Stomach (tissue), 4 donors: ENCODE measurements around the gene ZNF497.
A peak's percentile ranks its signal among the peaks of the same experiment; 100 is the strongest.

Experiments
- CTCF ChIP-seq, 7 experiments: fragments of 450-650 bp in 4 of 7; fragments of 200-600 bp in 3 of 7; sonication (generic) in 3 of 7; IDR thresholded peaks; one replicate each; pipeline ENCODE4 v1.5.1; 2016 to 2019; ENCODE audit warnings: antibody characterized with exemption in 7 of 7, control low read depth in 2 of 7, mild to moderate bottlenecking in 1 of 7
- POLR2A ChIP-seq, 4 donors: fragments of 450-650 bp; IDR thresholded peaks; one replicate each; pipeline ENCODE4 v1.6.1; 2016; ENCODE audit warnings: antibody characterized with exemption in 4 of 4, control low read depth in 2 of 4, mild to moderate bottlenecking in 1 of 4, moderate library complexity in 1 of 4
- POLR2AphosphoS5 ChIP-seq, 3 donors: sonication (generic); formaldehyde crosslinking; IDR thresholded peaks; one replicate each; pipeline ENCODE4 v1.6.1; 2016; ENCODE audit warnings: antibody characterized with exemption in 3 of 3

DNA sequence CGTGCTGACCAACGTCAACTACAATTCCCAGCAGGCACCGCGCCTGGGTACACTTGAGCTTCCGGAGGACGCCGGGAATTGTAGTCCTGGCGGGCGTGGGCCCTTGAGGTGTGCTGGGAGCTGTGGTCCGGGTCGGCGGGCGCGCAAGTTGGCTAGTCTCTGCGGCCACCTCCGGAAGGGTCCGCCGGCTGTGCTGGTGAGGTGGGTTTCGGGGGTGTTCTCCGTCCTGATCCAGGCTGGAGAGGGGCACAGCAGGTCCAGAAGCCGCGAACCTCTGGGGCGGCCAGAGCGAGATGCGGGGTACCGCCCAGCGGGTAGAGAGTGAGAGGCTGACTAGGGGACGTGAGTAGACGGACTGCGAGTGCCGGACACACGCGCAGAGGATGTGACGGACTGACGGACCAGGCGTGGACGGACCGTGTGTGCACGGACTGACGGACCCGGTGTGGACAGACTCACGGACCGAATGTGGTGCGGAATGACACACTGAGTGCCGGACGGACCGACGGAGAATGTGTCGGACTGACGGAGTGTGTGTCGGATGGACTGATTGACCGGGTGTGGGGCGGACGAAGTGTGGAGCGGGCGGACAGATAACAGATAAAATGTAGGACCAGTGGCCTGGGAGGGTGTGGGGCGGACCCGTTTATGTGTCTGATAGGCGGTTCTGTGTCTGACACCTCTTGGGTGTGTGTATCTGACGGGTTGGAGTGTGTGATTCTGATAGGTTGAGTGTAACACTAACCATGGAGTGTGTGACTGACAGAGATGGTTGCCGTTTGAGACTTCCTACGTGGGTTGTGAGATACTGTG lies 35.4 kb downstream of the ZNF497 start, which contains the start of gene ZSCAN22:
- TF ChIP-seq POLR2AphosphoS5 (IDR thresholded peaks at IDR 0.05) = peak; percentile 58 to 83 (median 71)
- TF ChIP-seq POLR2A (IDR thresholded peaks at IDR 0.05) = no peak
- TF ChIP-seq CTCF (IDR thresholded peaks at IDR 0.05) = peak in 1 of 7 experiments; percentile 30
